GM12801 (cell line): Measurements from ENCODE around the gene ABHD8.

Source experiments
- TF ChIP-seq, protein P1 (sequence below): IDR thresholded peaks from one replicate; pipeline ENCODE4 v1.5.1; 2011; ENCODE audit warnings: control low read depth; ENCODE audit not compliant: insufficient read length; ENCODE audit errors: extremely low read depth

ABHD8 gene, protein sequence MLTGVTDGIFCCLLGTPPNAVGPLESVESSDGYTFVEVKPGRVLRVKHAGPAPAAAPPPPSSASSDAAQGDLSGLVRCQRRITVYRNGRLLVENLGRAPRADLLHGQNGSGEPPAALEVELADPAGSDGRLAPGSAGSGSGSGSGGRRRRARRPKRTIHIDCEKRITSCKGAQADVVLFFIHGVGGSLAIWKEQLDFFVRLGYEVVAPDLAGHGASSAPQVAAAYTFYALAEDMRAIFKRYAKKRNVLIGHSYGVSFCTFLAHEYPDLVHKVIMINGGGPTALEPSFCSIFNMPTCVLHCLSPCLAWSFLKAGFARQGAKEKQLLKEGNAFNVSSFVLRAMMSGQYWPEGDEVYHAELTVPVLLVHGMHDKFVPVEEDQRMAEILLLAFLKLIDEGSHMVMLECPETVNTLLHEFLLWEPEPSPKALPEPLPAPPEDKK

DNA sequence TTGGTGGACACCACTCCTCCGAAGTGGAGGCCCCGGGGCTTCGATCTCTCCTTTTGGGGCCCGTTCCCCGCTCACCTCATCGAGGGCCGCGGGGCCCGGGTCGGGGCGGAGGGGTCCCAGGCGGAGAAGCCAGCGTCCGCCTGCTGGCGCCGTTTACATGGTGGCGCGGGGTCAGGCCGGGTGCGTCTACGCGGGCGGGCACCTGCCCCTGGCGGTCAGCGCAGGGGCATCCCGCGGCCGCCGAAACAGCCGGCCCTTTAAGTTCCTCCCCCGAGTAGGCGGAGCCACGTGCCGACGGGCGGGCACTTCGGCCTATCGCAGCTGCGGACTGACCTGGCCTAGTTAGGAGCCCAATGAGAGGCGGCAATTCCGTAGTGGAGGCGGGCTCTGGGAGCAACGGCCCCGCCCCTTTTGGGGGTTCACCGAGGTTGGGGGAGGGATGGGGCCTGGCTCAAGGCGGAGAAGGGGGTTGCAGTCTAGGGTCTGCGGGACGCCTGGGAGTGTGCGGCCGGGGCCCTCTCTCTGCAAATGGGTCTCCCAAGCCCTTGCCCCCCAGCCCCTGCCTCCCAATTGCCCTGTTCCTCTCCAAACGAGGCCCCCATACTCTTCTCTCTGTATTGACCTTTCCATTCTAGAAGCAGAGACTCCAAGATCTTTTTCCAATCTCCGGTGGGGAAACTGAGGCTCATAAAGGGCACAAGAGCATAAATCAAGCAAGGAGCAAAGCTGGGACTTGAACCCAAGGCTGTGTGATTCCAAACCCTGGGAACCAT is at the start of gene ABHD8:
Gene ABHD8, minus strand, starts transcription at position 259 of the 773 bp plus-strand sequence. CDS start 1,809 bp downstream, outside the sequence.
- TF ChIP-seq, protein P1, sequence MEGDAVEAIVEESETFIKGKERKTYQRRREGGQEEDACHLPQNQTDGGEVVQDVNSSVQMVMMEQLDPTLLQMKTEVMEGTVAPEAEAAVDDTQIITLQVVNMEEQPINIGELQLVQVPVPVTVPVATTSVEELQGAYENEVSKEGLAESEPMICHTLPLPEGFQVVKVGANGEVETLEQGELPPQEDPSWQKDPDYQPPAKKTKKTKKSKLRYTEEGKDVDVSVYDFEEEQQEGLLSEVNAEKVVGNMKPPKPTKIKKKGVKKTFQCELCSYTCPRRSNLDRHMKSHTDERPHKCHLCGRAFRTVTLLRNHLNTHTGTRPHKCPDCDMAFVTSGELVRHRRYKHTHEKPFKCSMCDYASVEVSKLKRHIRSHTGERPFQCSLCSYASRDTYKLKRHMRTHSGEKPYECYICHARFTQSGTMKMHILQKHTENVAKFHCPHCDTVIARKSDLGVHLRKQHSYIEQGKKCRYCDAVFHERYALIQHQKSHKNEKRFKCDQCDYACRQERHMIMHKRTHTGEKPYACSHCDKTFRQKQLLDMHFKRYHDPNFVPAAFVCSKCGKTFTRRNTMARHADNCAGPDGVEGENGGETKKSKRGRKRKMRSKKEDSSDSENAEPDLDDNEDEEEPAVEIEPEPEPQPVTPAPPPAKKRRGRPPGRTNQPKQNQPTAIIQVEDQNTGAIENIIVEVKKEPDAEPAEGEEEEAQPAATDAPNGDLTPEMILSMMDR: no peak

DNA sequence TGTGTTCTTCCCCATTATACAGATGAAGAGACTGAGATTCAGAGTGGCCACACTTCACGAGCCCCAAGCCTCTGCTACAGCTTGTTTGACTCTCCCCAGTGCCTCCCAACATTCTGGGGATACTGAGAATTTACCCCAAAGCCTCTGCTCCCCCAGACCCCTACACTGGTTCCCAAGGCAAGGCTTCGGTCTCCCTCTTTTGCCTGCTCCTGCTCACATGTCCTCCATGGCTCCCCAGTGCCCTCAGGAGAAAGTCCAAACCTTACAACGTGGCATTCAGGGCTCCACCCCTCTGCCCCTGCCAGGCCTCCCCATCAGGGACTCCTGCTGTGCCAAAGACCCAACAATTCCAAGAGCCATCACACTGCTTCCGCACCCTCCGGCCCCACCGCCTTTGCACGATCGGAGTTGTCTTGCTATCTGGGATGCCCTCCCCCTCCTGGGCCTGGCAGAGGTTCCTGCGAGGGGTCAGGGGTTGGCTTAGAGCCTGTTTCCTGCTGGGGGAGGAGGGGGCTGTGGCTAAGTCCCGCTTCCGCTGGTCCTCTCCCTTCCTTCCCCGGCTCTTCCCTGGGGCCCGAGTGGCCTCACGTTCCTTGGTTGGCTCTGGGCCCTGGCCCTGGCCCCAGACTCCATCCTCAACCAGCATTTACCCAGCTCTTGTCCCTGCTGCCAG is 49.5 kb upstream of the ABHD8 start:
- TF ChIP-seq, protein P1: no peak

DNA sequence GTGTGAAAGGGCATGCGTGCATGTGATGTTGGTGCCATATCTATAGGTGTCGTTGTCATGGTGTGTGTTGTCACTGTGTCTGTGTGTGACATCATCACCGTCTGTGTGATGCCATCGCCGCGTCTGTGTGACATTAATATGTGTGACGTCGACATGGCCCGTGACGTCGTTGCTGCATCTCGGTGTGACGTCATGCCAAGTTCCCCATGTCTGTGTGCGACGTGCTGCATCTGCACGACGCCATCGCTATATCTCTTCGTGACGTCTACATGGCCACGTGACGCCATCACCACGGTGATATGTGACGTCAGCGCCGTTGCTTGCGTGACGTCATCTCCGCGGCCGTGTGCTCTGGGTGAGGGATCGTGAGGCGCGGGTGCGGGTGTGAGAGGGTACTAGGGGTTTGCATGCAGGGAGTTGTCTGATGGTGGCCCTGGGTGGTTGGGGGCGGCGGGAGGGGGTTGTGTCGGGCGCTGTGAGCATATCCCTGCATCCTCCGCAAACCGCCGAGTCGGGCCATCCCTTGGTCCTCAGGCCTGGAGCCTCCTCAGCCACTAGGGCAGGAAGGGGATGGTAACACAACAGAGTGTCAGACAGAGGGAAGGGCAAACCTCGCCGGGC is 48.7 kb upstream of the ABHD8 start:
- TF ChIP-seq, protein P1: no peak

GRCh38 chr19:17348700-17349099 is 45.5 kb upstream of the ABHD8 start:
- TF ChIP-seq, protein P1: no peak

GRCh38 chr19:17347877-17348276 is 44.7 kb upstream of the ABHD8 start:
- TF ChIP-seq, protein P1: no peak

DNA sequence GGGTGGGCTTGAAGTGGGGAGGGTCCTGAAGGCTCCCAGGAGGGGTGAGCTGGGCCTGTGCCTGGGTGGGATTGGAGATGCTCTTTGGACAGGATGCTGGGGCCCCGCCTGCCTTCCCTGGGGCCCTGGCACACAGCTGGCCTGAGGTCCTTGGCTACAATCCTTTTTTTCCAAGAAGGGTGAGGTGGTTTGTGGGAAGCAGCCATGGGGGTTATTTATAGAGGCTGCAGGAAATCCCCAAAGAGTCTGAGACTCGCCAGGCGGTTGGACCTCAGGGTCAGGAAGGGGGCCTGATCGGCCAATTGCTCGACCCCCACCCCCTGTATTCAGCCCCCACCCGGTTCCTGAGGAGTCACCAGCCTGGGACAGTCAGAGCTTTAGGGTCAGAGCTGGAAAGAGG is 44.1 kb upstream of the ABHD8 start:
- TF ChIP-seq, protein P1: no peak
